Neural cell (in vitro differentiated cells): ENCODE data around the gene CDT1. TPM values are rescaled to one million over a fixed set of nuclear protein-coding genes. Genes with fewer than 3 reads are reported as not detected.

Experiments used
- H2AFZ ChIP-seq: fragments of 200-600, 300-800 bp; sonication (generic), shearing (Covaris generic); 2 replicates; pipeline ENCODE4 v1.6.0; 2014; ENCODE audit warnings: low read depth, mild to moderate bottlenecking, antibody characterized with exemption, low read length, moderate library complexity
- H3F3A ChIP-seq: fragments of 200-600 bp; shearing (Covaris generic); 2 replicates; pipeline ENCODE4 v1.6.1; 2016; ENCODE audit warnings: mild to moderate bottlenecking, moderate library complexity, mixed read lengths, antibody characterized with exemption, low read length; ENCODE audit not compliant: insufficient read depth, poor library complexity, severe bottlenecking
- H3K27ac ChIP-seq: fragments of 200-600, 300-800 bp; sonication (generic), shearing (Covaris generic); 2 replicates; pipeline ENCODE4 v1.5.1; 2014; ENCODE audit warnings: mild to moderate bottlenecking, low read length, moderate library complexity
- H3K27me3 ChIP-seq: fragments of 300-800, 200-600 bp; sonication (generic), shearing (Covaris generic); 2 replicates; pipeline ENCODE4 v1.6.0; 2014; ENCODE audit warnings: mild to moderate bottlenecking, low read depth, low read length, moderate library complexity; ENCODE audit not compliant: insufficient read depth
- H3K36me3 ChIP-seq: fragments of 300-800, 200-600 bp; sonication (generic), shearing (Covaris generic); 2 replicates; pipeline ENCODE4 v1.5.1; 2014; ENCODE audit warnings: mild to moderate bottlenecking, antibody characterized with exemption, low read length, moderate library complexity; ENCODE audit not compliant: insufficient read depth
- H3K4me2 ChIP-seq: fragments of 300-800, 200-600 bp; sonication (generic), shearing (Covaris generic); 2 replicates; pipeline ENCODE4 v1.6.0; 2014; ENCODE audit warnings: mild to moderate bottlenecking, low read length
- H3K4me3 ChIP-seq: fragments of 300-800, 200-600 bp; sonication (generic), shearing (Covaris generic); 2 replicates; pipeline ENCODE4 v1.5.1; 2014; ENCODE audit warnings: mild to moderate bottlenecking, low read length, moderate library complexity
- H3K79me2 ChIP-seq: fragments of 200-600 bp; shearing (Covaris generic); replicated peaks from 2 replicates; pipeline ENCODE4 v1.6.0; 2014; ENCODE audit warnings: mild to moderate bottlenecking, low read length, moderate library complexity; ENCODE audit not compliant: insufficient read depth
- H3K9ac ChIP-seq: fragments of 300-800, 200-600 bp; sonication (generic), shearing (Covaris generic); 2 replicates; pipeline ENCODE4 v1.6.1; 2016; ENCODE audit warnings: mild to moderate bottlenecking, low read length, mixed read lengths
- H3K9me2 ChIP-seq: fragments of 200-600 bp; shearing (Covaris generic); 2 replicates; pipeline ENCODE4 v1.6.1; 2016; ENCODE audit warnings: mild to moderate bottlenecking, low read length, mixed read lengths; ENCODE audit not compliant: insufficient read depth
- H3K9me3 ChIP-seq: fragments of 200-600, 300-800 bp; sonication (generic), shearing (Covaris generic); 2 replicates; pipeline ENCODE4 v1.6.1; 2016; ENCODE audit warnings: mild to moderate bottlenecking, mixed run types, low read length, moderate library complexity, mixed read lengths
- H4K20me1 ChIP-seq: fragments of 200-600 bp; shearing (Covaris generic); 2 replicates; pipeline ENCODE4 v1.6.1; 2016; ENCODE audit warnings: mild to moderate bottlenecking, mixed run types; ENCODE audit not compliant: insufficient read depth
- CTCF ChIP-seq: fragments of 450-650 bp; IDR thresholded peaks from 2 replicates; pipeline ENCODE4 v1.5.1; 2014; ENCODE audit warnings: antibody characterized with exemption, mild to moderate bottlenecking, moderate library complexity; ENCODE audit not compliant: poor library complexity, severe bottlenecking
- EP300 ChIP-seq: fragments of 450-650 bp; conservative IDR thresholded peaks from 2 replicates; pipeline ENCODE4 v1.6.1; 2014; ENCODE audit warnings: antibody characterized with exemption, mild to moderate bottlenecking, moderate library complexity; ENCODE audit not compliant: poor library complexity, severe bottlenecking
- EZH2 ChIP-seq: fragments of 200-600, 300-800 bp; shearing (Covaris generic), sonication (generic); IDR thresholded peaks from 2 replicates; pipeline ENCODE4 v1.6.1; 2014; ENCODE audit warnings: antibody characterized with exemption, low read length, borderline replicate concordance, mild to moderate bottlenecking; ENCODE audit not compliant: insufficient read depth, poor library complexity, severe bottlenecking
- MXI1 ChIP-seq: fragments of 450-650 bp; conservative IDR thresholded peaks from 2 replicates; pipeline ENCODE4 v1.6.1; 2014; ENCODE audit warnings: antibody characterized with exemption, mild to moderate bottlenecking; ENCODE audit not compliant: poor library complexity, severe bottlenecking
- POLR2AphosphoS5 ChIP-seq: IDR thresholded peaks from 2 replicates; pipeline ENCODE4 v1.6.1; 2012
- RAD21 ChIP-seq: fragments of 450-650 bp; conservative IDR thresholded peaks from 2 replicates; pipeline ENCODE4 v1.6.1; 2014; ENCODE audit warnings: antibody characterized with exemption, mild to moderate bottlenecking, moderate library complexity
- SMC3 ChIP-seq: fragments of 450-650 bp; conservative IDR thresholded peaks from 2 replicates; pipeline ENCODE4 v1.6.1; 2014; ENCODE audit warnings: antibody characterized with exemption, mild to moderate bottlenecking, moderate library complexity; ENCODE audit not compliant: poor library complexity
- TAF1 ChIP-seq: IDR thresholded peaks from 2 replicates; pipeline ENCODE4 v1.6.1; 2012; ENCODE audit warnings: low read depth
- polyA plus RNA-seq: library from polyadenylated mRNA; depleted of rRNA; stranded (reverse); fragments of >200 nt; gene quantifications from 2 replicates; pipeline ENCODE4 v1.2.3, GENCODE V29; 2014
- TF ChIP-seq, protein P1 (sequence below): IDR thresholded peaks from 2 replicates; pipeline ENCODE4 v1.6.1; 2012; ENCODE audit warnings: borderline replicate concordance

Gene CDT1
- polyA plus RNA-seq, 1 donor from 2014 or later = 1.0 TPM

GRCh38 chr16:88758227-88758943 lies 45.2 kb upstream of the CDT1 start:
- Histone ChIP-seq H3K4me3 (no peak overlapping the region), H3K4me2 (no peak overlapping the region), H3K27me3 (no peaks in the 10 kb centered on the region), H3K9ac (no peak overlapping the region), H2AFZ (no peak overlapping the region), H3K27ac (no peak overlapping the region), H3K36me3 (no peaks in the 10 kb centered on the region), H4K20me1 (no peaks in the 10 kb centered on the region), H3F3A (no peaks in the 10 kb centered on the region), H3K9me2 (no peaks in the 10 kb centered on the region), H3K79me2 (no peaks in the 10 kb centered on the region), H3K9me3 (no peaks in the 10 kb centered on the region)
- TF ChIP-seq MXI1 = no peak
- TF ChIP-seq, protein P1, sequence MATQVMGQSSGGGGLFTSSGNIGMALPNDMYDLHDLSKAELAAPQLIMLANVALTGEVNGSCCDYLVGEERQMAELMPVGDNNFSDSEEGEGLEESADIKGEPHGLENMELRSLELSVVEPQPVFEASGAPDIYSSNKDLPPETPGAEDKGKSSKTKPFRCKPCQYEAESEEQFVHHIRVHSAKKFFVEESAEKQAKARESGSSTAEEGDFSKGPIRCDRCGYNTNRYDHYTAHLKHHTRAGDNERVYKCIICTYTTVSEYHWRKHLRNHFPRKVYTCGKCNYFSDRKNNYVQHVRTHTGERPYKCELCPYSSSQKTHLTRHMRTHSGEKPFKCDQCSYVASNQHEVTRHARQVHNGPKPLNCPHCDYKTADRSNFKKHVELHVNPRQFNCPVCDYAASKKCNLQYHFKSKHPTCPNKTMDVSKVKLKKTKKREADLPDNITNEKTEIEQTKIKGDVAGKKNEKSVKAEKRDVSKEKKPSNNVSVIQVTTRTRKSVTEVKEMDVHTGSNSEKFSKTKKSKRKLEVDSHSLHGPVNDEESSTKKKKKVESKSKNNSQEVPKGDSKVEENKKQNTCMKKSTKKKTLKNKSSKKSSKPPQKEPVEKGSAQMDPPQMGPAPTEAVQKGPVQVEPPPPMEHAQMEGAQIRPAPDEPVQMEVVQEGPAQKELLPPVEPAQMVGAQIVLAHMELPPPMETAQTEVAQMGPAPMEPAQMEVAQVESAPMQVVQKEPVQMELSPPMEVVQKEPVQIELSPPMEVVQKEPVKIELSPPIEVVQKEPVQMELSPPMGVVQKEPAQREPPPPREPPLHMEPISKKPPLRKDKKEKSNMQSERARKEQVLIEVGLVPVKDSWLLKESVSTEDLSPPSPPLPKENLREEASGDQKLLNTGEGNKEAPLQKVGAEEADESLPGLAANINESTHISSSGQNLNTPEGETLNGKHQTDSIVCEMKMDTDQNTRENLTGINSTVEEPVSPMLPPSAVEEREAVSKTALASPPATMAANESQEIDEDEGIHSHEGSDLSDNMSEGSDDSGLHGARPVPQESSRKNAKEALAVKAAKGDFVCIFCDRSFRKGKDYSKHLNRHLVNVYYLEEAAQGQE = no peak
- TF ChIP-seq TAF1 = no peak
- no peak for TF ChIP-seq EZH2
- no peak for TF ChIP-seq EP300
- TF ChIP-seq POLR2AphosphoS5 = no peak
- TF ChIP-seq CTCF = no peak
- TF ChIP-seq RAD21 = no peak

DNA sequence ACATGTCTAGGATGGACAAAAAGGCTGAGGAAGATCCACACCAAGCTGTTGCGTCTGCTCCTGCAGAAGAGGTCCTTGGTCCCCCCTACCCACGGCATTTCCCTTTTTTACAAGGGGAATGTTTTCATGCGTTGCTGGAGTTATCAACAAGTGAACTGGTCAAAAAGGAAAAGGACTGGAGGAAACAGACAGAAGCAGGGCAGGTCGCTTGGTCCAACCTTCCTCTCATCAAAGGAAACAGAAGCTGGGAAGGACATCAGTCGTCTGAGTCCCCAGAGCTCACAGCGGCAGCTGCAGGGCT lies 44.7 kb upstream of the CDT1 start:
- Histone ChIP-seq H4K20me1 (no peaks in the 10 kb centered on the region), H2AFZ (no peak overlapping the region), H3K4me2 (no peak overlapping the region), H3F3A (no peaks in the 10 kb centered on the region), H3K9me2 (no peaks in the 10 kb centered on the region), H3K4me3 (no peak overlapping the region), H3K27me3 (no peaks in the 10 kb centered on the region), H3K36me3 (no peaks in the 10 kb centered on the region), H3K79me2 (no peaks in the 10 kb centered on the region), H3K9me3 (no peaks in the 10 kb centered on the region), H3K27ac (no peak overlapping the region), H3K9ac (no peak overlapping the region)
- no peak for TF ChIP-seq MXI1
- no peak for TF ChIP-seq EZH2
- TF ChIP-seq EP300 = no peak
- TF ChIP-seq RAD21 = no peak
- TF ChIP-seq SMC3 = no peak
